Lower leg skin (tissue), 3 donors: ENCODE measurements around the gene FDPS.

Experiments
- POLR2A ChIP-seq, 2 donors: fragments of 450-650 bp; IDR thresholded peaks; one replicate each; pipeline ENCODE4 v1.6.1; 2016 to 2017; ENCODE audit warnings: antibody characterized with exemption in 2 of 2, mild to moderate bottlenecking in 1 of 2, moderate library complexity in 1 of 2
- TF ChIP-seq, protein P1 (sequence below), 3 donors: fragments of 450-650 bp; IDR thresholded peaks; one replicate each; pipeline ENCODE4 v1.5.1; 2016; ENCODE audit warnings: antibody characterized with exemption in 3 of 3, mild to moderate bottlenecking in 3 of 3, moderate library complexity in 2 of 3

DNA sequence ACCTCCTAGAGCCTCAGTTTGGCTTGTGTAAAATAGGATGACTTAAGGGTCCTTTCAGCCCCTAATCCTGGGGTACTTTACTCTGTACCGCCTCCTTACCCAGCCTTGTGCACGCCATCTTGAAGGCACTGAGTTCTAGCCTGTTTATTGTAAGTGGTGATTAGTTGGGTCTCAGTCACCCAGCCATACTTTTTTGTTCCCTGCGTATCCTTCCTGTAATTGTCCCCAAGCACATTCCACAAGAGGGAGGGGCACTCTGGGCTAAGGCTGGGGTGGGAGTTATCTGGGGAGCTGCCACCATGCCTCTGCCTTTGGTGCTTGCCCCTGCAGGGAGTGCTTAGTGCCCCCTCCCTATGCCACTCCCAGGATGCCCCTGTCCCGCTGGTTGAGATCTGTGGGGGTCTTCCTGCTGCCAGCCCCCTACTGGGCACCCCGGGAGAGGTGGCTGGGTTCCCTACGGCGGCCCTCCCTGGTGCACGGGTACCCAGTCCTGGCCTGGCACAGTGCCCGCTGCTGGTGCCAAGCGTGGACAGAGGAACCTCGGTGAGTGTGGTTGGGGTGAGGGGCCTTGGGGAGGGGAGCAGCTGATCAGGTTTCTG is 856 bp downstream of the FDPS start:
- TF ChIP-seq POLR2A (IDR thresholded peaks at IDR 0.05), result no peak
- TF ChIP-seq, protein P1, sequence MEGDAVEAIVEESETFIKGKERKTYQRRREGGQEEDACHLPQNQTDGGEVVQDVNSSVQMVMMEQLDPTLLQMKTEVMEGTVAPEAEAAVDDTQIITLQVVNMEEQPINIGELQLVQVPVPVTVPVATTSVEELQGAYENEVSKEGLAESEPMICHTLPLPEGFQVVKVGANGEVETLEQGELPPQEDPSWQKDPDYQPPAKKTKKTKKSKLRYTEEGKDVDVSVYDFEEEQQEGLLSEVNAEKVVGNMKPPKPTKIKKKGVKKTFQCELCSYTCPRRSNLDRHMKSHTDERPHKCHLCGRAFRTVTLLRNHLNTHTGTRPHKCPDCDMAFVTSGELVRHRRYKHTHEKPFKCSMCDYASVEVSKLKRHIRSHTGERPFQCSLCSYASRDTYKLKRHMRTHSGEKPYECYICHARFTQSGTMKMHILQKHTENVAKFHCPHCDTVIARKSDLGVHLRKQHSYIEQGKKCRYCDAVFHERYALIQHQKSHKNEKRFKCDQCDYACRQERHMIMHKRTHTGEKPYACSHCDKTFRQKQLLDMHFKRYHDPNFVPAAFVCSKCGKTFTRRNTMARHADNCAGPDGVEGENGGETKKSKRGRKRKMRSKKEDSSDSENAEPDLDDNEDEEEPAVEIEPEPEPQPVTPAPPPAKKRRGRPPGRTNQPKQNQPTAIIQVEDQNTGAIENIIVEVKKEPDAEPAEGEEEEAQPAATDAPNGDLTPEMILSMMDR (IDR thresholded peaks at IDR 0.05), result no peak
